GM19025 (cell line): ENCODE results near the gene PRKAG1.
"Not testable (repeated sequence)": the region's sequence is repeated elsewhere in the genome, so short reads cannot be mapped to it uniquely, and the experiment has no call there.

Source experiments
- ATAC-seq: cut with Tn5 transposase; IDR thresholded peaks from one replicate; pipeline ENCODE4 v1.9.1; 2021; ENCODE audit warnings: mild to moderate bottlenecking, low read depth, moderate library complexity; ENCODE audit not compliant: unreplicated experiment

The PRKAG1 gene

GRCh38 chr12:49018261-49019119 is at the start of gene PRKAG1:
TSS of gene PRKAG1 (minus strand) at chr12:49018776. CDS start at chr12:49018740, 36 bp downstream.
- peak; percentile 94 for ATAC-seq

- ATAC-seq: no peak
These were observed 47.5 kb upstream of the PRKAG1 start for GRCh38 chr12:49066120-49066519.

- no peak for ATAC-seq
These were observed 46.2 kb upstream of the PRKAG1 start for GRCh38 chr12:49064767-49065152.

DNA sequence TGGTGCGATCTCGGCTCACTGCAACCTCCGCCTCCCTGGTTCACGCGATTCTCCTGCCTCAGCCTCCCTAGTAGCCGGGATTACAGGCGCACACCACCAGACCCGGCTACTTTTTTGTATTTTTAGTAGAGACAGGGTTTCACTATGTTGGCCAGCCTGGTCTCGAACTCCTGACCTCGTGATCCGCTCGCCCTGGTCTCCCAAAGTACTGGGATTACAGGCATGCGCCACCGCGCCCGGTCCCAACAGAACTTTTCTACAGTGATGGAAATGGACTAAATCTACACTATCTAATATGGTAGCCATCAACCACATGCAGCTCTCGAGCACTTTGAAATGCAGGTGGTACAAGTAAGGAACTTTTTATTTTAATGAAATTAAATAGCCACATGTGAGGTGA is 43.3 kb upstream of the PRKAG1 start:
- ATAC-seq: not testable (repeated sequence)

GRCh38 chr12:49061157-49061650 is 42.6 kb upstream of the PRKAG1 start:
- ATAC-seq: no peak

GRCh38 chr12:49060237-49061156 is 41.9 kb upstream of the PRKAG1 start, which contains the start of gene KMT2D:
TSS of gene KMT2D (minus strand) at chr12:49060794. CDS start at chr12:49055324, 5,470 bp downstream.
- peak; percentile 50 for ATAC-seq

GRCh38 chr12:49059299-49060171 is 41.0 kb upstream of the PRKAG1 start:
- ATAC-seq: no peak

DNA sequence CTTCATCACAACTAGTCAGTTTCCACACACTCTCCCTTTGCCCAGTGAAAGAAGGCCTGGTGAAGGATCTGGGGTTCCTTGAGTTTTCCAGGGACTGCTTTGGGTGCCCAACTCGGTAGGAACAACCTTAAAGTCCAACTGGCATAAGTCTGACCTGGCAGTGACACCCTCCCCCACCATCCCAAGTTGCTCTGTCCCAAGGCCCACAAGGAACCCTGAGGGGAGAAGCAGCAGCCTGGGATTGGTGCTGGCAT is 40.4 kb upstream of the PRKAG1 start:
- ATAC-seq: no peak

GRCh38 chr12:49058366-49059044 is 39.9 kb upstream of the PRKAG1 start:
- no peak for ATAC-seq

- no peak for ATAC-seq
These were observed 39.3 kb upstream of the PRKAG1 start for GRCh38 chr12:49057888-49058287.

- ATAC-seq: peak; percentile 59
These were observed 37.6 kb upstream of the PRKAG1 start for GRCh38 chr12:49055978-49056754.

- no peak for ATAC-seq
These were observed 36.5 kb upstream of the PRKAG1 start for GRCh38 chr12:49055092-49055491.

DNA sequence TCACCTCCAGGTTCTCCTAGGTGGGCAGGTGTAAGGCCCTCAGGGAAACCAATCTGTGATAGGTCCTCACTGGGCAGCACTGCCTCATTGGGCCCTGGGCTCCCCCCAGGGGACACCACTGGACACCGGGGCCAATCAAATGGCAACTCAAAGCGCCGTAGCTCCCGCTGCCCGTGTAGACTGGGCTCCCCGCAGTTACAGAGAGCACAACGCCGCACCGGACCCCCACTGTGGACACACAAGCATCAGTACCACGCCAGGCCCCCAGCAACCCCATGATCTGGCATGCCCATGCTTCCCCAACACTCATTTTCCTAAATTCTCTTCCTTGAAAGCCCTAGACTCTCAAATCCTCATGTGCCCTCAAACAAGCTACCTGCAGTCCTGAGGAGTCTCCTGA is 35.9 kb upstream of the PRKAG1 start:
- ATAC-seq: no peak

DNA sequence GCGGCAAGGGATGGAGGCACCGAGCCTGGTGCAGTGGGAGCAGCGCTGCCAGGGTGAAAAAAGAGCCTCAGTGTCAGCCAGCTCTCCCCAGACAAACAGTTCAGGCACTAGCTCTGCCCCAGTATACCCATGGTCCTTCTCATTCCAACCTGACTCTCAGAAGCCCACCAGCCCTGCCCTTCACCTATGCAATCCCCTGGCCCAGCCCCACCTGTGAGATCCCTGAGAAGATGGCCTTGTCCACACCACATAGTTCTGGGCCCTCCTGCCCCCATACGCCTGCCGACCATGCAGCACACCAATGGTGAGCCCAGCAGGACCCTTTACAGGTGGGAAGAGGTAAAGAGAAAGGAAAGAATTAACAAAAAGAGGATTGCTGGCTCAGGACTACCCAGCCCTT is 35.5 kb upstream of the PRKAG1 start:
- ATAC-seq: no peak

DNA sequence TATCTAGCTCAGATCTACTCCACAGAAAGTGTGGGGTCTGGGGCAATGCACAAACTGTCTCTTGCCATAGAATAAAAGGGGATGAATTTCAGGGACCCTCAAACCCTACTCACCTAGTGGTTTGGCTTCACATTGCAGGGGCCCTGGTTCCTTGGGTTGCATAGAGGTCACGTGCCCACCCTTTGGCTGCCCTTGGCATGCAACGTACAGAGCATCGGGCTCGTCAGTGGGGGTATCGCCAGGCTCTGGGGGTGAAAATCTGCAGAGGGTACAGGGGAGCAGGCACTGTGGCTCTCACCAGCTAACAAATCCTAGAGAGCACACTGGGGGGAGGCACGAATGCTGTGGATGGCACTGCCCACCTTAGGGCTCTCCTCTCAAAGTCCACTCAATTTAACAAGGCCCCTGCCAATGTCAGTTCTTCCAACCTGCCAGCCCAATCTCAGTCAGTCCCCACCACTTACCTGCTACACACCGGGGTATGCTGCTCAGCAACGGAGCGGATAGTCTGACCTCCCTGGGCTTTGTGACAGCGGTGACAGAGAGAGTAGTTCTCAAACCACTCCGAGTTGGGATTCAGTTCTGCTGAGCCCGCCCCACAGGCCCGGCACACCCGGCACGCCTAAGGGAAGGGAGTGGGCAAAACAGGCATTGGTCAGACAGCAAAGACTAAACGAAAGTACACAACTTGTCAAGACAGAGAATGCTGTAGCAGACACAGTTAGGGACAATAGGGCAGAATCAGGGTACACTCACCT is 34.1 kb upstream of the PRKAG1 start:
- no peak for ATAC-seq

DNA sequence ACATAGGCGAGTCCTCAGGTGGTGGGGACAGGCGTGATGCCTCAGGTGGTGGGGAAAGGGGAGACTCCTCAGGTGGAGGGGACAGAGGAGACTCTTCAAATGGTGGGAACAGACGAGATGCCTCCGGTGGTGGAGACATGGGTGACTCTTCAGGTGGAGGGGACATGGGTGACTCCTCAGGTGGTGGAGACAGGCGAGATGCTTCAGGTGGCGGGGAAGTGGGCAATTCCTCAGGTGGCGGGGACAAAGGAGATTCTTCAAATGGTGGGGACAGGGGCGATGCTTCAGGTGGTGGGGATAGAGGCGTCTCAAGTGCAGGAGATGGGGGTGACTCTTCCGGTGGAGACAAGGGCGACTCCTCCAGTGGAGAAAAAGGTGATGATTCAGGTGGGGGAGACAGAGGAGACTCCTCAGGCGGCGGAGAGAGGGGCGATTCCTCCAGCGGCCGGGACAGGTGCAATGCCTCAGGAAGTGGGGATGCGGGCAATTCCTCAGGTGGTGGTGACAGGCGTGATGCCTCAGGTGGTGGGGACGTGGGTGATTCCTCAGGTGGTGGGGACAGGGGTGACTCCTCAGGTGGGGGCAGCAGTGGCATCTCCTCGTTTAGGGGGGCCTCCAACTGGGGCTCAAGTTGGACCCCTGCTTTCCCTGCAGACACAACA is 33.3 kb upstream of the PRKAG1 start:
- no peak for ATAC-seq

DNA sequence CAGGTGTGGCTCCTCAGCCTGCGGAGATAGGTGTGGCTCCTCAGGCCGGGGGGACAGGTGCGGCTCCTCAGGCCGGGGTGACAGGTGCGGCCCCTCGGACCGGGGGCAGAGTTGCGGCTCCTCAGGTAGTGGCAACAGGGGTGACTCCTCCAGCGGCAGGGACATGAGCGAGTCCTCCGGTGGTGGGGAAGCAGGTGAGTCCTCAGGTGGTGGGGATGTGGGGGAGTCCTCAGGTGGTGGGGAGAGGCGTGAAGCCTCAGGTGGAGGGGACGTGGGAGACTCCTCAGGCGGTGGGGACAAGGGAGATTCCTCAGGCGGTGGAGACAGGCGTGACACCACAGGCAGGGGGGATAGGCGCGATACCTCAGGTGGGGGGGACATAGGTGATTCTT is 32.8 kb upstream of the PRKAG1 start:
- ATAC-seq: no peak
